ENCODE data around the gene MIPOL1.

The MIPOL1 gene

DNA sequence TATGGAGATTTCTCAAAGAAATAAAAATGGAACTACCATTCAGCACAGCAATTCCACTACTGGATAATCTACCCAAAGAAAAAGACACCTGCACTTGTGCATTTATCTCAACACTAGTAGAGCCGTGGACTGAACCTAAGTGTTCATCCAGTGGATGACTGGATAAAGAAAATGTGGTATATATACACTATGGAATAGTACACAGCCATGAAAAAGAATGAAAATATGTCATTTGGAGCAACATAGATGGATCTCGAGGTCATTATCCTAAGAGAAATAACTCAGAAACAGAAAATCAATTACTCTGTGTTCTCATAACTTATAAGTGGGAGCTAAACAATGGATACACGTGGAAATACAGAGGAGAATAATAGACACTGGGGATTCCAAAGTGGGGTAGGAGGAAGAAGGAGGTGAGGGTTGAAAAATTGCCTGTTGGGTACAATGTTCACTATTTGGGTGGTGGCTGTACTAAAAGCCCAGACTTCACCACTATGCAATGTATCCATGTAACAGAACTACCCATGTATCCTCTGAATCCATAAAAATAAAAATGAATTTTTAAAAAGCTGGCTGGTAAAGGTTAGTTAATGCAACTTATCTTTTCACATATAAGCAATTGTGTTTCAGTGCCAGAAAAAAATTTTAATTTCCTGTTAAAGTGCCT is 266.6 kb downstream of the MIPOL1 start:
- no peak for DNase-seq (ENCODE audit: low read depth)

GRCh38 chr14:37466003-37466622 is 268.4 kb downstream of the MIPOL1 start:
- no peak for DNase-seq (ENCODE audit: low read depth)

DNA sequence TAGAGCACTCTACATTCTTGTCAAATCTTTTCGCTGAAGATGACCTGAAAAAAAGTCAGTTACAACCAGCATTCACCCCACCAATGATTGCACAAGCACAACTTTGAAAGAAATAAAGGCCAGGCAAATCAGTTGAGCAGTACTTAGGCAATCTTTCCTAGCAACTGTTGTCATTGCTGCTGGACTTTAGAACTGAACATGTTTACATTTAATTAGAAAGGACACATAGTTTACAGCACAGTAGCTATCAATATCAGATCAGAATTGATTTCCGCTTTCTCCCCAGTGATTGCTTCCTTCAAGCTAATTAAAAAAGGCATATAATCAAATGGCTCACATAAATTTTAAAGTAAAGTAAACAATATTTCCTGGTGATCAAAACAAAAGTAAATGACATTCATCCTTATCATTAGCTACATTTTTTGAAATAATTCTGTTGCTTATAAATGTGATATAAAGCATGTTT is 268.9 kb downstream of the MIPOL1 start:
- DNase-seq (ENCODE audit: low read depth): no peak

GRCh38 chr14:37469650-37470049 is 271.9 kb downstream of the MIPOL1 start:
- DNase-seq (ENCODE audit: low read depth): no peak

DNA sequence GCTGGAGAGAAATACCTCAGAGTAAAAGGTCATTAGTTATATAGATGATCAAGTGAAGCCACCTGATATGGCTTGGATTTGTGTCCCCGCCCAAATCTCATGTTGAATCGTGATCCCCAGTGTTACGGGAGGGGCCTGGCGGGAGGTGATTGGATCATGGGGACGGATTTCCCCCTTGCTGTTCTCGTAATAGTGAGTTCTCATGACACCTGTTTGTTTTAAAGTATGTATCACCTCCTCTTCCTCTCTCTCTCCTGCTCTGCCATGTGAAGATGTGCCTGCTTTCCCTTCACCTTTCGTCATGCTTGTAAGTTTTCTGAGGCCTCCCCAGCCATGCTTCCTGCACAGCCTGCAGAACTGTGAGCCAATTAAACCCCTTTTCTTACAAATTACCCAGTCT is 272.5 kb downstream of the MIPOL1 start:
- DNase-seq (ENCODE audit: low read depth): no peak

DNA sequence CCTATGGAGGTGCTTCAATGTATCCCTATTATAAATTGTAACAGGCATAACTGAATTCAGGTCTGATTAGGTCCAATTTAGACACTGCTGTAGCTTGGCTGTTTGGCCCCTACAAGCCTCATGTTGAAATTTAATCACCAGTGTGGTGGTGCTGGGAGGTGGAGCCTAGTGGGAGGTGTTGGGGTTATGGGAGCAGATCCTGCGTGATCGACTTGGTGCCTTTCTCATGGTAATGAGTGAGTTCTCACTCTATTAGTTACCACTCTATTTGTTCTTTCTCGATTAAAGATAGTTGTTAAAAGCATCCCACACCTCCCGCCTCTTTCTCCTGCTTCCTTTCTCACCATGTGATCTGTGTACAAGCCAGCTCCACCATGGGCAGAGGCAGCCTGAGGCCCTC is 275.2 kb downstream of the MIPOL1 start:
- DNase-seq (ENCODE audit: low read depth): no peak

GRCh38 chr14:37474191-37474590 is 276.5 kb downstream of the MIPOL1 start:
- DNase-seq (ENCODE audit: low read depth): no peak

DNA sequence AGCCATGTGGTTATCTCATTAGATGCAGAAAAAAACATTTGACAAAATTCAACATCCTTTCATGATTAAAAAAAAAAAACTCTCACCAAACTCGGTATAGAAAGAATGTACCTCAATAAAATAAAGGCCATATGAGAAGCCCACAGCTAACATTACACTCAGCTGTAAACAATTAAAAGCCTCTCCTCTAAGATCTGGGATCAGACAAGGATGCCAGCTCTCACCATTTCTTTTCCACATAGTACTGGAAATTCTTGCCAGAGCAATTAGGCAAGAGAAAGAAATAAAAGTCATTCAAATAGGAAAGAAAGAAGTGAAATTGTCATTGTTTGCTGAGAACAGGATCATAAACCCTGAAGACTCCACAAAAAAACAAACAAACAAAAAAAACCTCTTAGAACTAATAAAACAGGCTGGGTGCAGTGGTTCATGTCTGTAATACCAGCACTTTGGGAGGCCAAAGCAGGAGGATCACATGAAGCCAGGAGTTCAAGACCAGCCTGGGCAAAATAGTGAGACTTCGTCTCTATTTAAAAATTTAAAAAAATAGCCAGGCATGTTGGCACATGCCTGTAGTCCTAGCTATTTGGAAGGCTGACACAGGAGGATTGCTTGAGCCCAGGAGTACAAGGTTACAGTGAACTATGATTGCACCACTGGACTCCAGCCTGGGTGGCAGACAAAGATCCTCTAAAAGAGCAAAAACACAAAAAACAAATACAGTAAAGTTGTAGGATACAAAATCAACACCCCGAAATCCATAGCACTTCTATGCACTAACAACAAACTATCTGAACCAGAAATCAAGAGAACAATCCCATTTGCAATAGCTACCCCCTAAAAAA is 282.9 kb downstream of the MIPOL1 start:
- peak; percentile 10 for DNase-seq (ENCODE audit: low read depth)

DNA sequence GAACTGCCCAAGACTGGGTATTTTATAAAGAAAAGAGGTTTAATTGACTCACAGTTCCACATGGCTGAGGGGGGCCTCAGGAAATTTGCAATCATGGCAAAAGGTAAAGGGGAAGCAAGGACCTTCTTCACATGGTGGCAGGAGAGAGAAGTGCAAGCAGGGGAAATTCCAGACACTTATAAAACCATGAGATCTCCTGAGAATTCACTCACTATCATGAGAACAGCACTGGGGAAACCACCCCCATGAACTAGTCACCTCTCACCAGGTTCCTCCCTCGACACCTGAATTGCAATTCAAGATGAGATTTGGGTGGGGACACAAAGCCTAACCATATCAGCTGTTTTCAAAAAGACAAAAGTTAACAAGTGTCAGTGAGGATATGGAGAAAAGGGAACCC is 284.7 kb downstream of the MIPOL1 start:
- no peak for DNase-seq (ENCODE audit: low read depth)

- DNase-seq (ENCODE audit: low read depth): no peak
These were observed 285.9 kb downstream of the MIPOL1 start for GRCh38 chr14:37483672-37484071.

DNA sequence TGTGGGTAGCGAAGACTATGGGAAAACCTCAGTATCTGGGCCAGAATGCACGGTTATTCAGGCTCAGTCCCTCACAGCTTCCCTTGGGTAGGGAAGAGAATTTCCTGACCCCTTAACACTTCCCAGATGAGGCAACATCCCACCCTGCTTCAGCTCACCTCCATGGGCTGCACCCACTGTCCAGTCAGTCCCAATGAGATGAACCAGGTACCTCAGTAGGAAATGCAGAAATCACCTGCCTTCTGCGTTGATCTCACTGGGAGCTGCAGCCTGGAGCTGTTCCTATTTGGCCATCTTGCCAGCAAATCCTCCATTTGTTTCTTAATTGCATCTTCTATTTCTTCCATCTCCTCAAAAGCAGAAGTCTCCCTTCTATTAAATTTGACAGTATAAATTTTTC is 292.9 kb downstream of the MIPOL1 start:
- no peak for DNase-seq (ENCODE audit: low read depth)

DNA sequence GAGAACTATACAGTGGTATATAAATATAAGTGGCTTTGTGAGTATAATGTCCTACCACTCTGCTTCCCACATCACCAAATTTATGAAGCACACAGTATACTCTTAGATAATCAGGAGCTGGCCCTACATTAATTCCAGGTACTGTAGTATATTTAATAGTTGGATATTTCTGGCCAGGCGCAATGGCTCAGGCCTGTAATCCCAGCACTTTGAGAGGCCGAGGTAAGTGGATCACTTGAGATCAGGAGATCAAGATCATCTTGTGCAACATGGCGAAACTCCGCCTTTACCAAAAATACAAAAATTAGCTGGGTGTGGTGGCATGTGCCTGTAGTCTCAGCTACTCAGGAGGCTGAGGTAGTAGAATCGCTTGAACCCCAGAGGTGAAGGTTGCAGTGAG is 293.3 kb downstream of the MIPOL1 start:
- no peak for DNase-seq (ENCODE audit: low read depth)

DNA sequence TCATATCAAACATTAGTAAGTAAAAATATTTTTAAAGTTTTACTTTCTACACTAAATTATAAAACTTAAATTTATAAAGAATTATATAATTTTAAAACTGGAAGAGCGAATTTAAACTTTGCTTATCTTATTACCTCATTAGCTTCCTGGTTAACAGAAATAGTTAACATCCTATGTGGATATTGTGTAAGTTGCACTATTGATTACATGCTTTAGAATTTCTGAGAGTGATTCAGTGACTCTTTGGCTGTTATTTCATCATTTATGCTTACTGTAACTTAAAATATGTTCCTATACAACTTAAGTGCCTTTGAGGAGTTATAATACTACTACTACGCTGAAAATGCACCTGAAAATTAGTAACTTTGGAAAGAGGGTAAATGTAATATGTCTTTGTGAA is 295.9 kb downstream of the MIPOL1 start:
- no peak for DNase-seq (ENCODE audit: low read depth)

- DNase-seq (ENCODE audit: low read depth): no peak
These were observed 299.7 kb downstream of the MIPOL1 start for GRCh38 chr14:37497422-37497821.

- DNase-seq (ENCODE audit: low read depth): no peak
These were observed 304.1 kb downstream of the MIPOL1 start for GRCh38 chr14:37501877-37502276.

DNA sequence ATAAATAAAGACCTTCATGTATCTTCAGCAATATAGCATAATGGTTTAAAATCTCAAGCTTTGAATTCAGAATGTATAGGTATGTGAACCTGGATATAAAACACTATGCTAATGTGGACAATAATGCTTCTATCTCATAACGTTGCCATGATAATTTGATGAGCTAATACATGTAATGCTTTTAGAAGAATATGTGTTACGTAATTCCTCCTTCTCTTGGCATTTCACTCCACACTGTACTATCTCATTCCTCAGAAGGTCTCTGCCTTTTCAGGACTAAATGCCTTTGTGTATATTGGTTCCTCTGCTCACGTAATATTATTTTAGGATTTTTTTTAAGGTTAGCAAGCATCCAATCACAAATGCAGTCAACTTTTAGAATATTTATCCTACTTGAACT is 310.8 kb downstream of the MIPOL1 start:
- no peak for DNase-seq (ENCODE audit: low read depth)

GRCh38 chr14:37512173-37512572 is 314.4 kb downstream of the MIPOL1 start:
- no peak for DNase-seq (ENCODE audit: low read depth)

- DNase-seq (ENCODE audit: low read depth): no peak
These were observed 318.0 kb downstream of the MIPOL1 start for GRCh38 chr14:37515771-37516170.

DNA sequence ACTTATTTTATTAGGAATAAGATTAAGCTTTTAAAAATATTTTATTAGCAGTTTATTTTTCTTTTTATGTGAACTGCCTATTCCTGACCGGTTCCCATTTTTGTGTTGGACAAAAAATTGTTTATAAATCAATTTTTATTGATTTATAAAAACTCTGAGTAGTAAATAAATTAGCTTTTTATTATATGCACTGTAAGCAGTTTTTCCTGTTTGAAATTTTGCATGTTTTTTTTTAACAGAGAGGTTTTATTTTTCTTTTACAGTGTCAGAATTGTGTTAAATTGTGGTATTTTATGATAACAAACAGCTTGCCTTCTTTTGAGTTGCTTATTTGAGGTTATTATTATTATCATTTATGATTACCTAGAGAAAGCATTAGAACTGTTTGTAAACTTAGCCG is 329.3 kb downstream of the MIPOL1 start:
- DNase-seq (ENCODE audit: low read depth): no peak

DNA sequence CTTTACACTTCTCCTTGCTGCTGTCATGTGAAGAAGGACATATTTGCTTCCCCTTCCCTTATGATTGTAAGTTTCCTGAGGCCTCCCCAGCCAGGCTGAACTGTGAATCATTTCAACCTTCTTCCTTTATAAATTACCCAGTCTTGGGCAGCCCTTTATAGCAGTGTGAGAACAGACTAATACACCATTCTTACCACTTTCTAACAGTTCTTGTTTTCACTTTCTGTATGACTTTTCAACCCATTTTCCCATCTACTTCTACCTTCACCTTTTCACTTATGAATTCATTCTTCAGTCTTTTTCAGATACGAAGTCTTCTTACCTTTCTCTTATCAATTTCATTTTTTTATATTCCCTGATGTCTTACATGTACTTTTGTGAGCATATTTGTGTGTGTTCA is 342.3 kb downstream of the MIPOL1 start:
- DNase-seq (ENCODE audit: low read depth): no peak

GRCh38 chr14:37544407-37544806 is 346.7 kb downstream of the MIPOL1 start:
- DNase-seq (ENCODE audit: low read depth): no peak

- no peak for DNase-seq (ENCODE audit: low read depth)
These were observed 347.4 kb downstream of the MIPOL1 start for GRCh38 chr14:37545174-37545573.

Measured in EH (cell line).